Measurements from ENCODE around the gene ITPK1.

The ITPK1 gene

DNA sequence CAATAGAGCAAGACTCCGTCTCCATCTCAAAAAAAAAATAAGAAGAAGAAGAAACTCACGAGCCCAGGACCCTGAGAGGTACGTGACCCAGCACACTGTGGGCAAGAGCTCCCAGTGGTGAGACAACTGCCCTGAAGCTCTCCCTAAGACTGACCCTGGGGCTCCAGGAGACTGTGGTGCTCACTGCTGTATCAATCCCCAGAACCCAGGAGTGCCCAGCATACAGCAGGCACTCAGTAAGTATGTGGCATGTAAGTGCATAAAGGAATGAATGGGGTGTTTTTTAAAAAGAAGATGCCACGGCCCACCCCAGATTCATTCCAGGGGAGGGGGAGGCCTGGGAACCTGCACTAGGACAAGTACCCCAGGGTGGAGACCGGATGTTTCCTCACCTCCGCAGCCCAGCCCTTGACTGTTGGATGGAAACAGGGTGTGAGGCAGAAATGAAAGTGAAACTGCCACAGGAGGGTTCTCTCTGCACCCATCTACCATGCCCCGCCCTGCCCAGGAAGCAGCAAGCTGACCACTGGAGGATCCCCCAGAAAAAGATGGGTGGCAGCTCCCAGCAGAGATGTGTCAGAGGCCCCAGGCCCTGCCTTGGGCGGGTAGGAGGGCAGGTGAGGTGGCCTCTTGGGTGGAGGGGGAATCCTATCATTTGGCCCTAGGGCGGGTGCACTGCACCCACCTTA, 12.2 kb downstream of the ITPK1 start:
- peak; percentile 90 for DNase-seq

DNA sequence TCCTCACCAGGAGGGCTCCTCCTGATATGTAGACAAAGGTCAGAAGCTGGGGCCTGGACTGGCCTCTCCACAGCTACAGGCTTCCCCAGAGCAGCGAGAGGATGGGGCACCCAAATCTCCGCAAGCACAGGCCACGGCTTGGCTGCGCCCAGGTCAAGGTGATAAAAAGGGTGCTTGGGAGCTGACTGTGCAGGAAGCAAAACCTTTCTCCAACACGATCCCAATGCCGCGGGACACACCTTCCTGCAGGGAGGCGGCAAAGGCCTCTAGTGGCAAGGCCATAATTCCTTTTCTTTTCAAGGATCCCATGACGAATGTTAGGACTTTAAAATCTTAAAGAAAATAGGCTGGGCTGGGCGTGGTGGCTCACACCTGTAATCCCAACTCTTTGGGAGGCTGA, 13.6 kb downstream of the ITPK1 start:
- DNase-seq, result no peak

DNA sequence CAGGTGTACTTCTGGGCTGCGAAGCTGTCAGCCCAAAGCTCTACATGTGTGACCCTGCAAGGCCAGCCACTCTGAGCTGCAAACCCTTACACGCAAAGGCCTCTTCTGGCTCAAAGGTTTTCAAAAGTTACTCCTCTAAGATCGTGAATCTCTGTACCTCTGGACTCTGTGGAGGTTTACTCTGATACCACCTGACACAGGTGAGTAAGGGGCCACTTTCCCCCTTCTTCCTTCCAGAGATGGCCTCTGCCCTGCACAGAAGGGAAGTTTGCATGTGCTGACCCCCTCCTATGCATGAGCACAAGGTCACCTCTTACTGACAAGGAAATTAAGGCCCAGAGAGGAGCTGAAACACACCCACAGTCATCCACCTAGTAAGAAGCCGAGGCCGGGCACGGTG, 14.5 kb downstream of the ITPK1 start:
- no peak for DNase-seq

DNA sequence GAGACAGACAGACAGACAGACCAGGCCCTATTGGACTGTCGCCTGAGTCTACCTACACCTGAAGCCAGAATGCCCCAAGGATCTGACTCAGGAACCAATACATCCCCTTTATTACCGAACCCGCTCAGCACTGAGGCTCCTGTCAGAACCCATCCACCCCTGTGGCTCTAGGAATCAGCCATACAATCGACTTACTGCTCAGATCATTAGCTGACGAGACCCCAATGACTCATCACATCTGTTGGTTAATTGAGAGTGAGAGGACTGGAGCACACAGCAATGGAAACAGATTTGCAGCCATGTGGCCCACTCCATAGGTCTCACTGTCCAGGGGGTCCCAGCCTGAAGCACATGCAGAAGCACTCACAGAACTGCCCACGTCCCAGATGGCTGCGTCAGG, 15.2 kb downstream of the ITPK1 start:
- DNase-seq, result no peak

DNA sequence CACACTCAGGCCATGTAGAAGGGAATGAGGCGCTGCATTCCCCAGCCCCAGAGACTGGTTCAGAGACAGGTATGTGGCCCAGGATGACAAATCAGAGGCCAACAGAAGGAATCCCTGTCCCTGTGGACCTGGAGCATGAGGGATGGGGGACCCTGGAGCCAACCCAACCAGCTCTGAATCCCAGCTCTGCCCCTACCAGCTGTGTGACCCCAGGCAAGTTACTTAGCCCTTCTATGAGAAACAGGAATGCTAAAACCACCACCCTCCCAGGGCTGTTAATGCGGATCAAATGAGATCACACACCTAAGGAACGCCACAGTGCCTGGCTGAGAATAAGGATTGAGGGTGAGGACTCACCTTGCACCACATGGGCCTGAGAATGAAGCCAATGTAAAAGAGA, 15.6 kb downstream of the ITPK1 start:
- no peak for DNase-seq

DNA sequence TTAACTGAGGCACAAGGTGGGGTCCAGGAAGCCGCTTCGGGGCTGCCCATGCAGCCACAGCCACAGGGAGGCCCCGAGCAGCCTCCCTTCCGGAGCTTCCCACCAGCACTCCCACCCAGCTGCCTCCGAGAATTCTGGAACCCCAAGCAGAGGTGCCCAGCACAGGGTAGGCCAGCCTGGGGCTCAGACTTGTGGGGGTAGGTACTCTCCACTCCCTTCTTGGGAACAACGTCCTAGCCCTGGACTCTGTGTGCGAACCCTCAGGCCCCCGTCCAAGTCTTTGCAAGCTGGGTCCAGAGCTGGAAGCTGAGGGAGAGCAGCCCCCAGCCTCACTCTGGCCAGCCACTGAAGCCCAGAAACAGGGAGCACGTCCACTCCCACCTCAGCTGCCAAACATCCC, 16.1 kb downstream of the ITPK1 start:
- DNase-seq, result no peak

DNA sequence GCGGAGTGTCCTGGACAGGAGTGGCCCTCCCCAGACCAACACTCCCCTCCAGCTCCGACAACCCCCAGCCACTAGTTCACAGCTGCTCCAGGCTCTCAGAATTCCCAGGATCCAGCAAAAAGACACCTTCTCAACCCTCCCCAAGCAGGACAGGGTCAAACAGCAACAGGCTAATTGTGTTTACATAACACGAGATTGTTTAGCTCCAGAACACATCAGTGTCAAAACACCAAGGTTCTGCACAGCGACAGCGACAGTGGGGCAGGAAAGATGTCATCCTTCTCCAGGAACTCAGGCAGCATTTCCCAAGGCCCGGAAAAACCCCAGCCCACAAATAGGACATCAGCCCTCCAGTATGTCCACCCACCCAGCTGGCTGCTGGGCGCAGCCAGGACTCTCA, 16.5 kb downstream of the ITPK1 start:
- no peak for DNase-seq

DNA sequence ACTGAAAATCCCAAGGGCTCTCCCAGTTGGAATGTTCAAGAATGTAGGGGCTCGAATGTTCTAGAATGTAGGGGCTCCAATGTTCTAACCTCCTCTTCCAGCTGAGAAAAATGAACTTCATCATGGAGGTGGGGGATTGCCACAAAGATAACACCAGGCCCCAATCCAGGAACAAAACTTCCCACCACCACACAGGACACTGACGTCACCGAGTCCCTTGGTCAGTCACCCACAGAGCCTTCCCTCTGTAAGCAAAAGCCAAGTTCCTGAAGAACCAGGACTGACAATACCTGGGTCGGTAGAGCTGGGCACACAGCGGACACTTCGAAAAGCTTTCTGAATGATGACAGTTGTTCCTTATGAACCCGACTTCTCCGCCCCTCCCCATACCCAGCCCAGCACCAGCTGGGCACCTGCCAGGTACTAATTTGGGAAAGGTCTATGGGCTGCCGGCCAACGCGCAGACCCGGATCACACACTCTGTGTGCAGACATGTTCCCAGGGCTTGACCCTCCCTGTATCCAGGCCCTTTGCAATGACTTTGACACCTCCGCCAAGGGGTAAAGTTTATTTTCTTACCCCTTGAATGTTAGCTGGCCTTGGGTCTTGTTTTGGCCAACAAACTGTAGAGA, 18.9 kb downstream of the ITPK1 start:
- DNase-seq, result no peak

DNA sequence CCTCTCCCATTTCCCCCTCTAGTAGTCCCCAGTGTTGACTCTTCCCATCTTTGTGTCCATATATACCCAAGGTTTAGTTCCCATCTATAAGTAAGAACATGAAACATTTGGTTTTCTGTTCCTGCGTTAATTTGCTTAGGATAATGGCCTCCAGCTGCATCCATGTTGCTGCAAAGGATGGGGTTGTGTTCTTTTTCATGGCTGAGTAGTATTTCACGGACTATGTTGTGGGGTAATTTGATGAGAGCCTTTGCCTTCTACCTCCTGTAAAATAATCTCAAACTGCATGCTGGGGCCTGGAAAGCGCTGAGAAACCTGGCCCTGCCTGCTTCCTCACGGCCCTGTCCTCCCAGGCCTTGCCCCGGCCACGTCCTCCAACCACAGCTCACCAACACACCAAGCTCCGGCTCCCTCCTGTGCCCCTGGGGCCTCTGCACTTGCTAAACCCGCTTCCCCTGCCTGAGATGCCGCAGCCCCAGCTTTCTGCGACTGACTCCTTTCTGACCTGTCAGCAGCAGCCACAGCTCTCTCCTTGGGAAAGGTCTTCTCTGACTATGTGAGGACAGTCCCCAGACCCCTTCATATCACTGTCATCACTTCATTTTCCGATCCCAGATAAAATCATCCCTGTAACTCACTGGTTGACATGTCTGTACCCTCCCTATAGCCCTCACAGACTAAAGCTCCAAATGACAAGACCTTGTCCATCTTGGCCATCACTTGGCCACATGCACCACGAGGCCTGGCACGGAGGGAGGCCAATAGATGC, 19.8 kb downstream of the ITPK1 start:
- DNase-seq, result no peak

DNA sequence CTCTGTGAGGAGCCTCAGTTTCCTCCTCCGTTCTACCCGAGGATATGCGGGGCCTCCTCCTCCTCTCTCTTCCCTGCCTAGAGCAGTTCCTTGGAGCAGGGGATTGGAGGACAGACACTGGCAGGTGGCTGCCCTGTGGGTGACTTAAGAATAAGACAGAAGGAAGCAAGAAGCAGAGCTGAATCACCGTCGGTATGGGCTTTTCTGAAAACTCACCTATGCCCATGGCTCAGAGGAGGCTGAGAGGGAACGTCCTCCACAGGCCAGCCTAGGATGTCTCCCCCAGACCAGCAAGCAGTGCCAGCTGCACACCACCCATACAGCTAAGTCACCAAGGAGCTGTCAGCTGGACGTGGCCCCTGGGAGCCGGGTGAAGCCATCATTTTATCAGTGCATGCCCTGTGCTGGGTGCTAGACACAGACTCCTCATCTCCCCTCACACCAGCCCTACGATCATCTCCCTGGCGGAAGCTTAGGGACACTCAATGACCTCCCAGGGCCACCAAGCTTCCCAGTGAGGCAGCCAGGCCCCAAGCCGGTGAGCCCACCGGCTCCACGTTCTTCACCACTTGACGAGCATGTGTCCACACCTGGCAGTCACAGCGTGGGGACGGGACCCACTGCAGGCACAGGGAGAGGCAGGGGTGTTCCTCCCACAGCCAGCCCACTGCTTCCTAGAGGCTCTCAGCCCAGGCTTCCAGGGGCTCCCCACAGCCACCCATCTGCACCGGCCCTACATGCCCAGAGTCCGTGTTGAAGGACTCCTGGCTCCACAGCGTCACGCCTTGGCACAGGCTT, 21.4 kb downstream of the ITPK1 start:
- DNase-seq, result no peak

DNA sequence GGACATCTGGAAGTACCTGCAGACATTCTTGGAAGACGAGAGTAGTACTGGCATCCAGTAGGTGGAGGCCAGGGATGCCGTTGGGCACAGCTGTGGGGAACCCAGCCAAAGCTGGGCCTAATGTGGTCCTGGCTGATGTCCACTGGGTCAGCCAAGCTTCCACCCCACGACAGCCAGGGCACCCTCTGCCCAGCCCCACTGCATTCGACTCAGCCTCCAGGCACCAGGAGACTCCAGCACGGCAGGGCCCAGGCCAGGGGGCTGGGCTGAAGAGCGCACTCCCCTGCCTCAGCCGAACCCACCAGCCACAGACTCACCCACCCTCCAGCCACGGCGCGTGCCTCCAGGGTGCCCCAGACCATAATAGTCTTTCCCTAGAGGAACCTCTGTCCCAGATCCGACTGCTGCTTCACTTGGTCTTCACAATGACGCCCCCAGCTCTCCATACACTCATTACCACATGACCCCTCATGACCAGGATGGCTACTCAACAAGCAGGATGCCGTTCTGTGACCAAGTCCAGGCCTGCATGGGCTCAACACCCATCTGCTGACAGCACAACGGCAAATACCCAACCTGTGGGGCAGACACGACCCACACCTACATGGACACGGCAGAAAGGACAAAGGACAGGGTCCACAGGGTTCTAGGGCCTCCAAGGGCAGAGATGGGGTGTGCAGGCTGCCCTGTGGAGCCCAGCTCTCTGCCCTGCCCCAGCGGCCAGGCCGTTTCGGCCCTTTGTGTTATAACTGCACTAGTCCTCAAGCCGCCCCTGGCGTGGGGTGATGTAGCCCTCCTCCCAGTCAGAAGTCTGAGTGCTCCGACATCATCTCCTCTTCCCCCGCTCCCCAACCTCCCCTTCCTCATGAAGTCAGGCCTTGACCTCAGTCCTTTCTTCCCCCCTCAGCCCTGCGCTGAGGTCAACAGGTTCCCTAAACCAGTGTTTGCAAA, 22.8 kb downstream of the ITPK1 start:
- DNase-seq, result no peak

DNA sequence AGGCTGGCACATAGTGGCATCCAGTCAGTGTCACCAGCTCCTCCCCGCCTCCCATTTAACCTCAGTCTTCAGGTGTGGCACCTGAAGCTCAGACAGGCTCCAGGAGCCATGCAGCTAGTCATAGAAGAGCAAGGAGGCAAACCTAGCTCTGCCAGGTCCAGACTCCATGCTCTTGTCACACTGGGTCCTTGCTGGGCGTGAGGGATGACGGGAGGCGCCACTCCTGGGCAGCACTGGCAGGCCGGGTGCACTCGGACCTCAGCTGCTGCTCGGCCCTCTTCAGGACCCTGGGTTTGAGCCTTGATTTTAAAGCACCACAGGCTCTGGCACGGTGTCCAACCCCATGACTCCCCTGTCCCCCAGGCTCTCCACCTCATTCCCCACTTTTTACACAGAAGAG, 24.1 kb downstream of the ITPK1 start:
- DNase-seq, result no peak

DNA sequence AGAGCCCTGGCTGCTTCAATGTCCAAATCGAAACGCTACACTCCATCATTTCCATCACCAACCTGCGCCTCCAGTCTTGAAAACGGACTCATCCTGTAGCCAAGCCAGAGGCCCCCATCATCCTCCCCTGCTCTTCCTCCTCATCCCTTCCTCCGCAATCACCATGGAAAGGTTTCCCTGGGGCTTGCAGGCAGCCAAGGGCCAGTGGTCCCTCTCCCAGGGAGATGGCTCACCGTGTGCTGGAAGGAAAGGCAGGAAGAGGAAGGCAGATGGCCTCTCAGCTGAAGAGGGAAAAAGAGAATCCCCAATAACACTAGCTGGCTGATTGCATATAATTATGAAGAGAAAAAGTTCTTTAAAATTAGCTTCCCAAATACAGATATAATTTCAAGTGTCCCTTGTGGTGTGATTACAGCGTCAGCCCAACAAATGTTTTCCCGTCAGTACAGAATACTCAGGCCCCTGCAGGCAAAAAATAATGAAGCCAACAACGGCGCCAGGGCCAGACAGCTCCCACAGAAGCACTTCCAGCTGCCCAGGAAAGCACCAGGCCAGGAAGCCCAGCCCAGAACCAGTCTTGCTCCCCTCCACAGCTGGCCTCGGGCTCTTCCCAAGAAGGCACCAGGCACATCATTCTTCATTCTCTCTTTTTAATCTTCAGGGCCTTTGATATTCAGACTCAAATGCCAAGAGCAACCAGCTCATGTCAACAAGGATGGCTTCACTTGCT, 24.7 kb downstream of the ITPK1 start:
- DNase-seq, result no peak

DNA sequence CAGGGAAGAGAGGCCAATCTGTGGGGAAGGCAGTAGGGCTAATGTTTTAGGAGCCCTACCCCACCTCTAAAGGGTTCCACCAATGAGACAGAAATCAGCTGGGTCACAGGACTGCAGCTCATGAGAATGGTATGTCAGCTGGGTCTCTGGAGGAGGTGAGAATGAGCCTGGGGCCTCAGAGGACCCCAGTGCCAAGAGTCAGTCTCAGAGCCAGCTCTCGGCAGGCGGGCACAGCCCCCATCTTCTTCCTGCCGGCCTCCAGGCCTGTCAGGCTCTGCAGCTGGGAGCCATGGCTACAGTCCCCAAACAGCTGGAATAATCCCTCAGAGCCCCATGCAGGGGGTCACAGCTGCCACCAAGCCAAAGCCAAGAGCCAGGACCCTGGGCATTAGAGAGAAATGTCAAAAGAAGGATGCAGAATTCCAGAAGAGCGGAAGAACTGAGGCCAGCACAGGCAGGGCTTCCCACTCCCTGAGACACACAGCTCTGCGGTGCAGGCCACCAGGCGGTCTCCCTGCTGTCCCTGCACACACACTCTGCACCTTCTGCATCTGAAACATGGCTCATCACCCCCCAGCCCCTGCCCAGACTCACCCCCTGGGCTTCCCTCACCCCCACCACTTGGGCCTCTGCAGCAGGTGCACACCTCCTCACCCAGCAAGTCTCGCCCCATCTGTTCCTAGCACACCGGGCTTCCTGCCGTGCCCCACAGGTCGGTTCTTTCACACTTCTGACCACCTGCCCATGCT, 26.0 kb downstream of the ITPK1 start:
- no peak for DNase-seq

DNA sequence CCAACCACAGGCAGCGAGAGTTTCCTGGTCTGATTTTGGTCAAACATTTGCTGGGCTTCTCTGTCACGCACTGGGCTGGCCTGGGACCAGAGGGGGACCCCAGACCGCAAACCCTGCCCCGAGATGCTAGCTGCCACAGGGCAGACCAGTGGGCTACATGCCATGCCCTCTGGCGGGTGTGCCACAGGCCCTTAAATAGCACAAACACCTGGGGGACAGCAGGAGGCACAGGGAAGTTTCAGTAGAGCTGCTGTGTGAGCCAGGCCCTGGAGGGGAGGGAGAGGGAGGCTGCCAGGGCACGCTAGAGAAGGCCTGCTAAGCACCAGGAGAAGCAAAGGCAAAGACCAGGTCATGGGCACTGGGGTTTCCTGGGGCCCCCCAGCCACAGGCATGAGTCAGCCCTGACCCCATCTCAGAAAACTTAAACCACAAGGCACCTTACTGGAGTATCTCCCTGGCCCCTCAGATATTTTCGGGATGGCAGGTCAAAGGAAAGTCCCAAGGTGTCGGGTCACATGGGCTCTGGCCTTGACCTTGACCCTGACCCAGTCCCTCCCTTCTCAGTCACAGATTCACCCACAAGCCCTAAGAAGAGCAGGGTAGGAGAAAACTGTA, 29.2 kb downstream of the ITPK1 start:
- DNase-seq, result peak; percentile 21

DNA sequence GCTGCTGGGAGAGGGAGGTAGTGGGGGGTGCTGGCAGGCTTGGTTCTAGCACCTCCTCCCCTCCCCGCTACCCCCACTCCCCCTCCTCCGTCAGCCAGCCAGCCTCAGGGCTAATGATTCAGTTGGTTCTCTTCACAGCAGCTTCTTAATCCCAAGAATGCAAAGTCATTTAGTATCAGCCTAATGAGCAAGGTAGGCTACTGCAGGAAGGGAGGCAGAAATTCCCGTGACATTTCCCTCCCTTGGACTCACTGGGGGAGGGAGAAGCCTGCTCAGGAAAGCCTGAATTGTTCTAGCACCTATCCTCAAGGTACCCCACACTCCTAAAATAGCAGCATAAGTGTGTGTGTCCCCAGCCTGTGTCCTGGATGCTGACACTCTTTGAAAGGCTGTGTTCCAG, 29.8 kb downstream of the ITPK1 start:
- DNase-seq, result no peak

DNA sequence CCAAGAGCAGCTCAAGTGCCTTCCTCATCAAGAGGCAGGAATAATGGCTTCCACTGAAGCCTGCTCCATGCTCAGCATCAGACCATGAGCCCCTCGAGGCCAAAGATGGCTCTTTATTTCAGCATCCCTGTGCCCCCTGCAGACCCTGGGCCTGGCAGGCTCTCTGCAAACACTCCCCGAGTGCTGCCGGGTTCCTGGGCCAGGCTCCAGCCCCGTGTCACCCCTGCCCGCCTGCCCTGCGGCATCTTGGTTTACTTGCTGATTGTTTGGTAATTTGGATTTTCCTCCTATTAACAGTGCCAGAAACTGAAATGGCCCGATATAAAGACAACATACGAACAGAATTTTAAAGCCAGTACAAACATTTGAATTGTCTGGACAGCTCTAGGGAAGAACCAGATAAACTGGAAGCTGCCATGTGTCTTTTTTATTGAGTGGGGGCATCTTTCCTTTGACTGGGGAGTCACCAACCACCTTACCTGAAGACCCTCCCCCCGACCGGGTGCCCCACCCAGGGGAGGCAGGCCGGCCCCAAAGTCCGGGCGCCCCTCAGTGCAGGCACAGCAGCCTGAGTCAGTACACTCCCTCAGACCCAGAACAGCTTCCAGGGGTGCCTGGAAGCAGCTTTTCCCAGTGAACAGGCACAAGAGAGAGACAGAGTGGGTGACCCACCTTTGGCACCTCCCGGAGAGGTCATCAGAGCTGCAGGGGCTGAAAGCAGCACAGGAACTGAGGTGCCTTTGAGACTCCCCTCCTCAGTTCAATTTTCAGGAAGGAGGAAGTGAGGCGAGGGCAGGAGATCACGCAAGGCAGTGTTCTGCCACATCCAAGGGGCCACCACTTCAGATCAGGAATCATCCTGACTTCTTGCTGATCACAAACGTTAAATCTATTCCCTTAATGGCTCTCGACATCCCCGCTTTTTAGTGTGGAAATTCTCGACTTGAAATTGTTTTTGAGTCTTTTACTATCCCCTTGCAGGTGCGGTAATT, 30.6 kb downstream of the ITPK1 start:
- no peak for DNase-seq

DNA sequence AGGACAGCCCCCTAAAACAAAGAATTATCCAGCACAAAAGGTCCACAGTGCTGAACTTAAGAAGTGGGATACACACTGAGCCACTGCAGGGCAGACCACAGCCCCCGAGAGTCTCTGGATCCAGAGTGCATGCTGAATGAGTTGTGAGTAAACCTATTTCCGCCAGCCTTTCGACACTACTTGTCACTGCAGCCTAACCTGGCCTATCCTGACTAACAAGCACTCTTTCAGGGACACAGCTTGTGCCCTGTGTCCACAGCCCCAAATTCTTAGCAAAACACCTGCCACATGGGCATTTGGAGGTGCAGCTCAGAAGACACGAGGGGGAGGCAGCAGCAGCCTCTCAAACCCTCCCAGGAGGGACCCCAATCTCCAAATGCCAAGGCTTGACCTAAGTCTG, 31.3 kb downstream of the ITPK1 start:
- no peak for DNase-seq

DNA sequence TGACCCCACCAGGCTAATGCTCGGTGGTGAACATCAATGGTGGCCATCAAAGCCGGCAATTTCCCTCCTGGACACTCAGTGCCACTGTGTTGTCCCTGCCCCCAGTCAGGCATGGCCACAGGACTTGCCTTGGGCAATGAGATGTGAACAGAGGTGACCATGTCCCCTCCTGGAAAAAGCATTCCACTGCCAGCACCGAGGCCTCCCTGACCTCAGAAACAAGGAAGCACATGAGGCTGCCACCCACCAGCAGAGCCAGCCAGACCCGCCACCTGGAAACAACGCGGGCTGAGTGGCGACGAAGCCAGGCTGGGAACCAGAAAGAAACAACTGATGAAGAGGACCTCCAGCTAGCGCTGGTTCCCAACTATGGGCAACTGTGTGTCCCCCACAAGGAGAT, 31.8 kb downstream of the ITPK1 start:
- DNase-seq, result no peak
